ENCODE results near the gene OXSM. TPM values are rescaled to one million over a fixed set of nuclear protein-coding genes. Genes with fewer than 3 reads are reported as not detected.
A peak's percentile ranks its signal among the peaks of the same experiment; 100 is the strongest.

The OXSM gene
- total RNA-seq, 1 experiment from 2014 or later: 17.7 TPM

DNA sequence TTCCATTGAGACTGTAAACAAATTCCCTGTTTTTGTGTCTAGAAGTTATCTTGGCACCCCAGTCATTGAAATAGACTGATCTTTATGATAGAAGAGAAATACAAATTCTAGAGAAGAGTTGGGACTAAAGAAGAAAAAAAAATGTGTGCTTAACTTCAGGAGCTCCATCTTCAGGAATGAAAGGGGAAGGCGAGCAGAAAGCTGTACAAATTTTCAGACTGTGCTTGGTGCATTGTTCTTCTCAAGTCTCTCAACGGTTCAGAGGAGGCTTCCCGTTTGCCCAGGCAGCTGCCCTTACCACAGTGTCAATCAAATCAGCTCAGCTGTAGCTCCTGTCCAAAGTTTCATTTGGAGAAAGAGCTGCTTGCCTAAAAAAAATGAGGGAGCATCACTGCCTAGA, 41.7 kb downstream of the OXSM start:
- DNase-seq (ENCODE audit: low read depth, low spot score): peak; percentile 31
- ATAC-seq: peak; percentile 85
- H3K27me3 ChIP-seq (ENCODE audit: insufficient read depth, low read length): no peaks in the 10 kb centered on the region
- no peak overlapping the region for H3K4me2 ChIP-seq (ENCODE audit: low read length)
- no TSS peak for BruUV-seq (replicated peaks)
- H3K9me2 ChIP-seq (ENCODE audit: insufficient read depth): peaks cover 3% of the 10 kb centered on the region; the same call in 1 of the 2 replicates
- POLR2A ChIA-PET: no interaction called here
- intact Hi-C loops (cut with micrococcal nuclease): loop anchor here (1.0 kb wide), 1 partner anchor 183 kb away; no protein-coding TSS in a partner anchor
- CTCF ChIA-PET: interaction anchor here (1.1 to 2.7 kb wide), 3 partner anchors 25 to 183 kb away, joined by 7 to 21 read pairs (median 8); partner anchors contain the start of gene NGLY1
- no peaks in the 10 kb centered on the region for H3K79me2 ChIP-seq (ENCODE audit: insufficient read depth, low read length)
- H3K9ac ChIP-seq (ENCODE audit: low read length): no peak overlapping the region
- H4K20me1 ChIP-seq (ENCODE audit: insufficient read depth): no peaks in the 10 kb centered on the region
- RAD21 ChIA-PET (ENCODE audit: low non-redundant PET in 1 of 2, low total read pairs in 2 of 2, uncharacterized antibody in 2 of 2, unreplicated experiment in 2 of 2): interaction anchor here in 1 of 2 experiments (0.6 to 1.4 kb wide), 2 partner anchors 184 to 191 kb away, joined by 5 to 7 read pairs; no protein-coding TSS in a partner anchor
- H3K27ac ChIP-seq (ENCODE audit: low read depth, low read length): no peak overlapping the region
- no peaks in the 10 kb centered on the region for H3K9me3 ChIP-seq (ENCODE audit: control insufficient read depth in 1 of 2, insufficient read depth in 1 of 2, low read depth in 1 of 2, low read length in 2 of 2)
- TF ChIP-seq FOSL1 (IDR thresholded peaks at IDR 0.05; ENCODE audit: low read depth) (no peak), CTCF (IDR thresholded peaks at IDR 0.05 in 2 of 3, conservative IDR thresholded peaks at IDR 0.05 in 1 of 3; ENCODE audit: borderline replicate concordance in 1 of 3, insufficient read depth in 1 of 3, low read depth in 2 of 3, low read length in 2 of 3) (peak; percentile 29 to 42 (median 39); a peak in 5 of 6 replicates), RAD21 (IDR thresholded peaks at IDR 0.05; ENCODE audit: low read depth) (peak; percentile 58), EGR1 (IDR thresholded peaks at IDR 0.05; ENCODE audit: low read depth) (0 out of 2 replicates have a peak, but pooled peaks have one; percentile 15), REST (IDR thresholded peaks at IDR 0.05; ENCODE audit: low read depth) (no peak)
- H3K36me3 ChIP-seq (ENCODE audit: control insufficient read depth in 1 of 2, insufficient read depth in 2 of 2, low read length in 2 of 2): no peaks in the 10 kb centered on the region
- H3K4me3 ChIP-seq (replicated peaks in 1 of 2; ENCODE audit: low read depth in 1 of 2, low read length in 2 of 2): no peak overlapping the region
- H2AFZ ChIP-seq (ENCODE audit: low read depth, low read length, poor library complexity, severe bottlenecking): no peak overlapping the region
- no peaks in the 10 kb centered on the region for H3K4me1 ChIP-seq (ENCODE audit: control insufficient read depth in 1 of 2, insufficient read depth in 2 of 2, low read length in 2 of 2)
